GM19397 (cell line): ENCODE measurements around the gene PIPOX.

Experiments used
- ATAC-seq: cut with Tn5 transposase; IDR thresholded peaks from one replicate; pipeline ENCODE4 v1.9.1; 2021; ENCODE audit warnings: mild to moderate bottlenecking, moderate library complexity; ENCODE audit not compliant: unreplicated experiment

Gene PIPOX

GRCh38 chr17:29046473-29046839, 3.5 kb downstream of the PIPOX start:
- no peak for ATAC-seq

GRCh38 chr17:29048440-29049368, 5.8 kb downstream of the PIPOX start:
- no peak for ATAC-seq

DNA sequence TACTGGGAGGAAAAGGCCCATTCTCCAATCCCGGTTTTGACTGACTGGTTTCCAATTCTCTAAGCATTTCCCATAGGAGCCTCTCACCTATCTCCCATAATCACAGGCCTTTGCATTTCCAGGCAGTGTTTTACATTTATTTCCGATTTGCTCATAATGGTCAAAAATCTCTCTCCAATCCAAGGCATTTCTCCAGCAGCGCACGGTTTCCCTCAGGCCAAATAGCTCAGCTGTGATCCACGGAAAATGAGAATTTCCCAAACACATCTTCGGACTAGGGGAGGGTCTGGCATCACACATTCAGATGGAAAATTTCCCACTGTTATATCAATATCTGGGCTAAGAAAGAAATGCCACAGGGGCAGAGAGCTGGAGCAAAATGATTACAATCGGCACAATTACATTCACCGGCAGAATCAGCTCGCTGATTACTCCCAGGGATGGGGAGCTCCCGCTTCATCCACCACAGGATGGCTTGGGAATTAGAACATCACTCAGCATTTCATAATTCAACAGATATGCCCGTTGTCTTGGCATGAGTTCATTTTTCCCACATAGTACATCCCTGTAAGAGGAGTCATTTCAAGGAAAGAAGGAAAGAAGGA, 6.7 kb downstream of the PIPOX start:
- ATAC-seq = no peak

- ATAC-seq = no peak
Observed at GRCh38 chr17:29050176-29050575, 7.2 kb downstream of the PIPOX start.

GRCh38 chr17:29051194-29051593, 8.3 kb downstream of the PIPOX start:
- no peak for ATAC-seq

DNA sequence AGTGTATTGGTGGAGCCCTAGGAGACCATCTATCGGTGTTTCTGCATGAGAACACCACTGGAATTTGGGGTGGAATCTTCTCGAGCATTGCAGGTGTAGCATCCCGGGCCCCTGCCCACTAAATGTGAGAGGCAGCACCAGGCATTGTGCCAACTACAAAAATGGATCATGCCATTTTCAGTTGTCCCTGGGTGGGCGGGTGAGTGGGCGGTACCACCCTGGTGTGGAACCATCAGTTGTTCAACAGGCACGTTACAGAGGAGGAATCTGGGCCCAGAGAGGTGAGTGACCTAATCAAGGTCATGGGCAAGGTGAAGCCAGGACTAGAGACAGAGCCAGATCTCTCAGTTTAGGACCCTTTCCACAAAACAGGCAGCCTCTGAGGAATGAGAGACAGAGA, 8.8 kb downstream of the PIPOX start:
- ATAC-seq = no peak

DNA sequence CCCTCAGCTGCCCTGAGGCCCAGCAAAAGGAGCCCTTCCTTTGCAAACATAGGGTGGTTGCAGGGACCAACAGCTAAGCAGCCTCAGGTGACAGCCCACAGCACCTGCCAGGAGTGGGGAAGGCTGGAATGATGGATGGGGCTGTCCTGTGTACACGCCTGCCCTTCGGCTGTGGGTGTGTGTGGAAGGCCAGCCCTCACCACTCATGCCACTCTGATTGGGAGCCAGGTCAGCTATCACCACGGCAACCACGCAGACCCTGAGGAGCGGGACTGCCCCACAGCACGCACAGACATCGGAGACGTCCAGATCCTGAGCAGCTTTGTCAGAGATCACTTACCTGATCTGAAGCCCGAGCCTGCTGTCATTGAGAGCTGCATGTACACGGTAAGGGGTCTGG, 11.9 kb downstream of the PIPOX start:
- ATAC-seq = no peak

DNA sequence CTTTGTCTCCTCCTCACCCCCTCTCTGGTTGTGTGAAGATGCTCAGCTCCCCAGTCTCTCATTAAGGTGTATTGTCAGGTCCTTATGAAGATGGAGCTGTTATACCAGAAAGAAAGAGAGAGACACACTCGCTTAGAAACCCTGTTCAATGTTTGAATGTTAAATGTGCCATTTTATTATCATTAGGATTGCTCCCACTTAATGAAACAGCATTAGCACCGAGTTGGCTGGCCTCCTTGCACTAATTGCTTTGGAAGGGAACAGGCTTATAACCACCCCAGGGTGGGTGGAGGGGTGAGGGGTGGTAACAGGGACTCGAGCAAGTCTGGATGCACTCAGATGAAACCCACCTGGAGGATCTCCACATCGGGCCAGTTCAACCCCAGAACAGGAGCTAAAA, 14.4 kb downstream of the PIPOX start:
- ATAC-seq = no peak

- ATAC-seq = no peak
Observed at GRCh38 chr17:29058391-29058790, 15.4 kb downstream of the PIPOX start.

GRCh38 chr17:29059281-29059680, 16.3 kb downstream of the PIPOX start:
- ATAC-seq = no peak

GRCh38 chr17:29060475-29060874, 17.5 kb downstream of the PIPOX start:
- no peak for ATAC-seq

DNA sequence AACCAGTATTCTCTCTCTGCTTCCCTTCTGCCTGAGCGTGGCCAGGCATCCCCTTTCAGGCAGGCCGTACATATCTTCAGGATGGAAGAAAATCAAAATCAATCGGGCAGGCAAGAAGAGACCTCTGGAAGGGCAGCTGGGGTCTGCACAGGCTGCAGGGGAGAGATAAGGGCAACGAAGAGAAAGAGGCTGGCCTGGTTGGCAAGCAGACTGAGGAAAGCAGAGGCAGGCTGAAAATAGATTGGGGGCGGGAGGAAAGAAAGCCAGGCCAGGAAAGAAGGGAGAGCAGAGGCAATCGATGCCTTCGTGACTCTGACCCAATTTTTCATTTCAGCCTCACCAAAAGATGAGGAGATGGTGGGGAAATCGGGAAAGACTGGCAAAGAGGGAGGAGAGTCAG, 18.1 kb downstream of the PIPOX start:
- ATAC-seq = no peak

DNA sequence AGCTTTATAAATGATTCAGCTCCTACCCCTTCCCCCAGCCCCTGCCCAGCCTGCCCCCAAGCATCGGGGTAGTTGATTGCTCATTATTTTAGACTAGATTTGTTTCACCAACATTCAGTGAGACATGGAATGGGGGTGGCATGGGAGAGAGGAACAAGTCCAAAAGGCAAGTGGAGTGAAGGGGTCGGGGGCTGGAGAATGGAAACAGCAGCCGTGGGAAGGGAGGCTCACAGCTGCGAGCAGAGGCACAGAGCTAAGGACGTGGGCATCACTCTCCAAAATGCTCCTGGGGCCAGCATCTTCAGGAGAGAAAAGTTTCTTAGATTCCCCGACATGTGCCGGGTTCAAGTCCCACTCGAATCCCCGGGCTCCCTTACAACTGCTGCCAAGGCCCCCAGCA, 19.3 kb downstream of the PIPOX start:
- no peak for ATAC-seq

- ATAC-seq = no peak
Observed at GRCh38 chr17:29063992-29064391, 21.1 kb downstream of the PIPOX start.

DNA sequence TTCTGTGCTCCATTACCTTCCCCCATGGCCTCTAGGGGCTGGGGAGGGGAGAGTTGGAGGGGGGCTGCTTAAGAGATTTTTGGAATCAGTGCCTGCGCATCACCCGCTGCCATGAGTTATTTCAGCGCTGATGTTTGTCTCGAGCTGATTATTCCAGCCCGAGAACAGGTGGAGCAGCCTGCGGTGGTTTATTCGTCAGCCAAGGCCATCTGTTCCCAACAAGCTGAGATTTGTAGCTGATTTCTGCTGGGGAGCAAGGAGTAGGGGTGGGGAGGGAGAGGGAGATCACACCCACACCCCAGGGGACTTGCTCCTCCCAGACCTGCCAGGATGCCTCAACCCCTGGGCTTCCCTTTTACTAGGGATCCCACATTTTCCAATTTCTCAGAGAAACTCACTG, 23.1 kb downstream of the PIPOX start:
- no peak for ATAC-seq

DNA sequence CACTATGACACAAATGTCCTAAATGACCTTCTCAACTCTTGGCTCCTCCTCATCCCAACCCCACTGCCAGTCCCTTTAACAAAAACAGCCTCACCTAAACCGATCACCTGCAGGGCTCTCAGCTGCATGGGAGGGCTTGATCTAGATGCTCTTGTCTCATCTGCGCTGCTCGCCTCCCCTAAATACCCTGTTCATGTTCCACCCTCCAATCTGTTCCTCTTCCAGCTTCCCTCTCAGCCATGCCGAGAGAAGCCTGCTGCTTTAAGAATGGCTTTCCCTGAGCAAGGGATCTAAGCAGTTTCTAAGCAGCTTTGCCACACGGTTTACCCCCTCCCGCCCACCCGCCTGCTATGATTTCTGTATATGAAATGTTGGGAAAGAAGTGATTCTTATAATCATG, 23.7 kb downstream of the PIPOX start:
- no peak for ATAC-seq

GRCh38 chr17:29068818-29069217, 25.9 kb downstream of the PIPOX start:
- no peak for ATAC-seq

GRCh38 chr17:29069526-29070041, 26.6 kb downstream of the PIPOX start:
- no peak for ATAC-seq

DNA sequence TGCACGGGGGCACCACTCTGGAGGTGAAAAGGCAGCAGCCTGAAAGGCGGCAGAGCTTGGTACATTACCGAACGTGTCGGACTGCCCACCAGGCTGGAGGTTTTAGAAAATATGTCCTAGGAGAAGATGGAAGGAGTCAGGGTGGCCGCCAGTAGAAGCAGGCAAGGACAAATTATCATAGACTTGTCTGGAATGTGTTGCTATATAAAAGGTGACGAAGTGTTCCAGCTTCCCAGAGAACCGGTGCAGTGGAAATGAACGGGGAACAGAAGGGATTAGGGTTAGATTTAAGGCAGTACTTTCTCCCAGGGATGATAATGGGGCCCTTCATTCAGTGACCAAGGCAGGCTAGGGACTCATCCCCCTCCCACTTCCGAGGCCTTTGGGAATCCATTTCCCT, 27.4 kb downstream of the PIPOX start:
- ATAC-seq = no peak

DNA sequence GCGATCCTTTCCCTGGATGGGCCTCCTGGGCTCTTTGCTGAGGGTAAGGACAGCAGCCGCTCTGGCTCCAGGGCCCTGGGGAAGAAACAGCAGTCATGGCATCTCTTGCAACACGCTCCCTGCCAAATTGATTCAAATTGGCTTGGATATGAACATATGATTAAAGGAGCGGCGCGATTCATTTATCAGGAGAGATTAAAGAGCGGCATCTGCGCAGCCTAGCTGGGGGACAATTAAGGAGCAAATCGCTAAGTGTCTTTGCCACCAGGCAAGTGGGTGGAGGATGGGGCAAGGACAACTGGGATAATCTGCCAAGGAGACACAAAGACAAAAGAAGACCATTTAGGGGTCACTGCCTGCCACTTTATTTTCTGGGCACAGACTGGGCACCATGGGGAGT, 27.8 kb downstream of the PIPOX start:
- ATAC-seq = no peak

DNA sequence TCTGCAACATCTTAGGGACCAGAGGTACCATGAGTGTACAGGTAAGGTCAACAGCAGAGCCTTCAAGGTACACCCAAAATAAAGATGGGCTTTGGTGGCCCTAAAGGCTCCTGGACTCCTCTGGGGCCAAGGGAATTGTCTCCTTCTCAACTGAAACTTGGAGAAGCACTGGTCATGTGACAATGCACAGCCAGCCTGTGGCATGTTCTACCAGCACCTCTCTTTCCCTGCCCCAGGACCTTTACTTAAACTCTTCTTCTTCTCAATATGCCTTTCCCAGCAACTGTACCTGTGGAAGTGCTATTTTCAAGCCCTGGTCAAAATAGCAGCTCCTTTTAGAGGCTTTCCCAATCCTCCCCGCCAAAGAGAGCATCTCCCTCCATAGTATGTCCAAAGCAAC, 28.4 kb downstream of the PIPOX start:
- ATAC-seq = no peak

GRCh38 chr17:29073045-29073444, 30.1 kb downstream of the PIPOX start:
- ATAC-seq = no peak
